Measurements from ENCODE around the gene ANKRD16. TPM values are rescaled to one million over a fixed set of nuclear protein-coding genes. Genes with fewer than 3 reads are reported as not detected.
"Not testable (repeated sequence)": the region's sequence is repeated elsewhere in the genome, so short reads cannot be mapped to it uniquely, and the experiment has no call there.

ANKRD16 gene
- total RNA-seq, 2 experiments from 2014 or later, result 7.5 to 7.8 TPM

GRCh38 chr10:5841965-5842364 lies 47.7 kb downstream of the ANKRD16 start:
- no peak for TF ChIP-seq CTCF (IDR thresholded peaks at IDR 0.05)
- H3K4me3 Mint-ChIP-seq, result no peak overlapping the region
- CTCF ChIA-PET, result no interaction called here

GRCh38 chr10:5840314-5841307 lies 49.1 kb downstream of the ANKRD16 start:
- POLR2A ChIA-PET, result no interaction called here
- peaks cover 19% of the 10 kb centered on the region for H3K4me1 Mint-ChIP-seq (ENCODE audit: low read depth)
- intact Hi-C loops (cut with micrococcal nuclease), result no loop called here
- no peak overlapping the region for H3K27ac Mint-ChIP-seq
- DNase-seq (no peak), ATAC-seq (no peak)
- TF ChIP-seq CTCF (IDR thresholded peaks at IDR 0.05), result no peak
- H3K27me3 Mint-ChIP-seq, result peaks cover 4% of the 10 kb centered on the region
- CTCF ChIA-PET, result interaction anchor here (0.8 kb wide), 1 partner anchor 10 kb away, joined by 3 read pairs; no protein-coding TSS in a partner anchor
- H3K9me3 Mint-ChIP-seq, result no peaks in the 10 kb centered on the region
- H3K4me3 Mint-ChIP-seq, result no peak overlapping the region
- H3K36me3 Mint-ChIP-seq (ENCODE audit: low read depth), result no peaks in the 10 kb centered on the region

More at GRCh38 chr10:5841965-5842364, 47.7 kb downstream of the ANKRD16 start:
- H3K36me3 Mint-ChIP-seq (ENCODE audit: low read depth), result no peaks in the 10 kb centered on the region
- H3K27me3 Mint-ChIP-seq, result peaks cover 4% of the 10 kb centered on the region
- H3K9me3 Mint-ChIP-seq, result no peaks in the 10 kb centered on the region
- peaks cover 28% of the 10 kb centered on the region for H3K4me1 Mint-ChIP-seq (ENCODE audit: low read depth)
- no peak for ATAC-seq
- DNase-seq, result no peak
- intact Hi-C loops (cut with micrococcal nuclease), result no loop called here
- POLR2A ChIA-PET, result interaction anchor here (0.6 to 1.1 kb wide), 2 partner anchors 12 to 543 kb away, joined by 3 read pairs; no protein-coding TSS in a partner anchor
- H3K27ac Mint-ChIP-seq, result no peak overlapping the region

- CTCF ChIA-PET; H3K27me3 Mint-ChIP-seq; H3K27ac Mint-ChIP-seq; POLR2A ChIA-PET; H3K9me3 Mint-ChIP-seq; H3K36me3 Mint-ChIP-seq (ENCODE audit: low read depth); H3K4me1 Mint-ChIP-seq (ENCODE audit: low read depth); ATAC-seq; DNase-seq; H3K4me3 Mint-ChIP-seq; intact Hi-C loops (cut with micrococcal nuclease): not testable (repeated sequence)
These were observed 53.5 kb downstream of the ANKRD16 start for GRCh38 chr10:5836181-5836580.

- TF ChIP-seq CTCF (IDR thresholded peaks at IDR 0.05), result no peak
- CTCF ChIA-PET, result no interaction called here
- POLR2A ChIA-PET, result interaction anchor here (0.6 kb wide), 1 partner anchor 70 kb away, joined by 3 read pairs; no protein-coding TSS in a partner anchor
- Mint-ChIP-seq H3K36me3 (ENCODE audit: low read depth) (no peaks in the 10 kb centered on the region), H3K27me3 (peaks cover 4% of the 10 kb centered on the region), H3K27ac (no peak overlapping the region), H3K9me3 (no peaks in the 10 kb centered on the region), H3K4me1 (ENCODE audit: low read depth) (no peaks in the 10 kb centered on the region), H3K4me3 (no peak overlapping the region)
- intact Hi-C loops (cut with micrococcal nuclease), result no loop called here
- DNase-seq (no peak), ATAC-seq (no peak)
These were observed 54.1 kb downstream of the ANKRD16 start for GRCh38 chr10:5835446-5836095.

- no peak overlapping the region for H3K27ac Mint-ChIP-seq
- DNase-seq (no peak), ATAC-seq (no peak)
- no peaks in the 10 kb centered on the region for H3K4me1 Mint-ChIP-seq (ENCODE audit: low read depth)
- H3K36me3 Mint-ChIP-seq (ENCODE audit: low read depth), result no peaks in the 10 kb centered on the region
- no peak overlapping the region for H3K4me3 Mint-ChIP-seq
- intact Hi-C loops (cut with micrococcal nuclease), result no loop called here
- ChIA-PET CTCF (no interaction called here), POLR2A (no interaction called here)
- H3K9me3 Mint-ChIP-seq, result no peaks in the 10 kb centered on the region
- TF ChIP-seq CTCF (IDR thresholded peaks at IDR 0.05), result no peak
- peaks cover 2% of the 10 kb centered on the region for H3K27me3 Mint-ChIP-seq
These were observed 55.9 kb downstream of the ANKRD16 start for GRCh38 chr10:5833814-5834213.
